HG03460 (cell line): ENCODE results near the gene ZC3H4.
"Not testable (repeated sequence)": the region's sequence is repeated elsewhere in the genome, so short reads cannot be mapped to it uniquely, and the experiment has no call there.

Experiments used
- ATAC-seq: cut with Tn5 transposase; IDR thresholded peaks from one replicate; pipeline ENCODE4 v1.9.1; 2021; ENCODE audit not compliant: unreplicated experiment

ZC3H4 gene

DNA sequence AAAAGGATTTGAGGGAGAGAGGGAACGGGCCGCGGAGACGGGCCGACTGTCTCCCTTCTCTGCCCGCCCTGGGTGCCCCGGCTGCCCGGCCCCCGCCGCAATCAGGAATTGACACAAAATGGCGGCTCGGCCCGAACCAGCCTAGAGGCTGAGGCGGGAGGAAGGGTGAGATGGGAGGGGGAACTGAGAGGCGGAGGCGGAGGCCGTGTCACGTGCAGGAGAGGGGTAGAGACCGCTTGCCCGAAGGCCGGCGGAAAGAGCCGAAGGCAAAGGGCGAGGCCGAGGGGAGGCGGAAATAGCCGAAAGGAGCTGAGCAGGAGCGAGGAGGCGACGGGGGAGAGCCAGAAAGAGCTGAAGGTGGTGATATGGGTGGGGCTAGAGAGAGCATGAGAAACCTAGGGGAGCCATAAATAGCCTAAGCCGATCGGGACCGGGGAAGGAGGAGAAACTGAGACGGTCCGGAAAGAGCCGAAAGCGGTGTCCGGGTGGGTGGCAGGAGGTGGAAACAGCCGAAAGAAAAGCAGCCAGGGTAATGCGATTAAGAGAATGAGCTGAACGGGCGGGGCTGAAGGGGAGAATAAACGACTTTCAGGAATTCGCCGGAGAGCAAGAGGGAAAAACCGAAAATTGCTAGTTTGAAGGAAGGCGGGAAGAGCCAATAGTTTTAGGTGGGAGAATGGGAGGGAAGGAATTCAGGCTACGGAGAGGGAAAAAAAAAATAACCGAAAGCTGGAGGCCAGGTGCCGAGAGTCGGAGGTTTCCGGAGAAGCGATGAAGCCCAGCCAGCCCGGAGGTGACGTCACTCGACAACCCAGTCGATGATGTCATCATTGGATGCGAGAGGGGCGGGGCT lies at the start of gene ZC3H4:
ZC3H4 (minus strand) TSS at position 780 of the 853 bp plus-strand sequence. CDS start 1,192 bp downstream, outside the sequence.
- ATAC-seq, result peak; percentile 80

- ATAC-seq, result no peak
Measured at GRCh38 chr19:47161876-47162489, 48.4 kb upstream of the ZC3H4 start.

DNA sequence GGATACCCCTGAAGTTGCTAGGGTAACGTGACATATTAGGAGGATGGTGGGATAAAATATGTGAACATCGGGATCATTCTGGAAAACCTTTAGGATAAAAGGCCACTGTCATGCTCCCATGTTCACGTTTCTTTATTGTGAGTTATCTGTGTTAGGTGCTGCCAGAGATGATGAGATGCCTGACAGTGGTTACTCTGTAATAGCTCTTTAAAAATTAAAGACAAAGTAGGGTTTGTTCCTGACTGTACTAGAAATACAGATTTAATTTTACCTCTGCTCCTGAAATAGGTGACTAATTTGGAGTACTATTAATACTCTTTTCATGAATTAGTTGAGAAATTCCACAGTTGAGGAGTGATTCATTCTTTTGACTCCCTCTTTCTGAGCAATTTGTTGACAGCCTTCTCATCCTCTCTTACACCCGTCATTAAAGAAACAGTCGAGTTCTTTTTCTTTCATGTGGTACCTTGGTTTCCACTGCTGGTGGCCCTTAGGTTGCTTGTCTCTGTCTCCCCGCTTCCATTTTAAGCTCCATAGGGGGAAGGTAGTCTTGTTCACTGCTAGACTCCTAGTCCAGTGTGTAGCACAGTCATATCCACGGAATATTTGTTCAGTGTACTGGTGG lies 45.4 kb upstream of the ZC3H4 start:
- no peak for ATAC-seq

- no peak for ATAC-seq
Measured at GRCh38 chr19:47158367-47158791, 44.8 kb upstream of the ZC3H4 start.

GRCh38 chr19:47157431-47158321 lies 44.1 kb upstream of the ZC3H4 start:
- ATAC-seq, result no peak

- no peak for ATAC-seq
Measured at GRCh38 chr19:47156861-47157430, 43.4 kb upstream of the ZC3H4 start.

GRCh38 chr19:47155148-47155547 lies 41.6 kb upstream of the ZC3H4 start:
- no peak for ATAC-seq

DNA sequence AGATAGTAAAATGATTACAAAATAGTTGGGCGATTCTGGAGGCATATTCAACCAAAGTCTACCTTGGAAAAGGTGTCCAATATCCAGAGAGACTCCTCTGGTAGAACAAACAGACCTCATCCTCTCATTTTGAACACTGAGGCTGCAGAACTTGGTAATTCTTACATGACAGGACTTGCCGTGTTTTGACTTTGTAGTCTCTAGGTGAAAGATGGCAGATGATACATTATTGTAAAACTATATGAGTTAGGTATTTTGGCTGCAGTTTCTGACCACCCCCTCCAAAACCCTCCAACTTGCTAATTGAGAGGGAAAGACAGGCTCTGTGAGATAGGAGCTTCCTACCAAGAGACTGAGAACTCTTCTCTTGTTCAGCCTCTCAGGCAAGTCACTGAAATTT lies 39.7 kb upstream of the ZC3H4 start:
- no peak for ATAC-seq

DNA sequence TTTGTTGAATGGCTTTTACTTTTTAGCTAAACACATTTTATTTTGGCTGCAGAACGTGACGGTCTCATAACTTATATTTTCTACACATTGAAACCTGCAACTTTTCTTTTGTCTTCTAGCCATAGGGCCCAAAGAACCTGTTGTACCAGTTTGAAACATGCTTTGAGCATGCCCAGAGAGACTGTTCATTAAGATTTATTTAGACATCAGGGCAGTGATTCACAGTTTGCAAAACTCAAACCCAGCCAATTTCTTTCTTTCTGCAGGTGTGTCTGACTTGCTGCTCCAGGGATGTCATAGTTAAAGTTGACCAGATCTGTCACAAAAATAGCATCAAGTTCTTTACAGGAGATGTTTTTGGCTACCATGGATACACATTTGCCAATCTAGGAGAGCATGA lies 39.1 kb upstream of the ZC3H4 start:
- no peak for ATAC-seq

DNA sequence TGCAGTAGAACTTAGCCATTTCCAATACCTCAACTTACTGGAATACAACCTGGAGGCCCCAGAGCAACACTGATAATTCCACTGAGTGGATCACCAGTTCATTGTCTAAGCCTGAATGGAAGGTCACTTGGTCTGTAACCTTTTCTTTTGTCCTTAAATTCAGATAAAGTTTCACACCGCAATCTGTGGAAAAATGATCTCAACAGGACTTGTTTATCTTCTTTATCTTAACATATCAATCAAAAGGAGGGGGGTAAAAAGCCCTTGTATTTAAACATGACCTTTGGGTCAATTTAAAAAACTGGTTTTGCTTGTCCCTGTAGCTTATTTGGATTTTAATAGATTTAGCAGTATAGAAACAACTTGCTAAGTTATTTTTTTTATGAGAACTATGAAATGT lies 38.6 kb upstream of the ZC3H4 start:
- ATAC-seq, result no peak

- ATAC-seq, result no peak
Measured at GRCh38 chr19:47151627-47152026, 38.1 kb upstream of the ZC3H4 start.

DNA sequence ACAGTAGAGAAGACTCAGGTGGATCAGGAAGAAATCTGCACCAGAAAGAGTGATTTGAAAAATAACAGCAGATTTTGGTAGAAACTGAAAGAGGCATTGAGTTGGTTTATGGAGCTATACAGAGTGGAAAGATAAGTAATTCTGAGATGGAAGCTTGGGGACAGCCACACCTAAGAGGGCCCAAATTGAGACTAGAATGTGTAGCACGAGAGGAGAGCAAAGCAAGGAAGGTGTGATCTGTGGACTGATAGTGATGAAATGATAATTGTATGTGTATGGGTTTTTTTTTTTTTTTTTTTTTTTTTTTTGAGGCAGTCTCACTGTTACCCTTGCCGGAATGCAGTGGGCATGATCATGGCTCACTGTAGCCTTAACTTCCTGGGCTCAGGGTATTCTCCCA lies 33.3 kb upstream of the ZC3H4 start:
- no peak for ATAC-seq

DNA sequence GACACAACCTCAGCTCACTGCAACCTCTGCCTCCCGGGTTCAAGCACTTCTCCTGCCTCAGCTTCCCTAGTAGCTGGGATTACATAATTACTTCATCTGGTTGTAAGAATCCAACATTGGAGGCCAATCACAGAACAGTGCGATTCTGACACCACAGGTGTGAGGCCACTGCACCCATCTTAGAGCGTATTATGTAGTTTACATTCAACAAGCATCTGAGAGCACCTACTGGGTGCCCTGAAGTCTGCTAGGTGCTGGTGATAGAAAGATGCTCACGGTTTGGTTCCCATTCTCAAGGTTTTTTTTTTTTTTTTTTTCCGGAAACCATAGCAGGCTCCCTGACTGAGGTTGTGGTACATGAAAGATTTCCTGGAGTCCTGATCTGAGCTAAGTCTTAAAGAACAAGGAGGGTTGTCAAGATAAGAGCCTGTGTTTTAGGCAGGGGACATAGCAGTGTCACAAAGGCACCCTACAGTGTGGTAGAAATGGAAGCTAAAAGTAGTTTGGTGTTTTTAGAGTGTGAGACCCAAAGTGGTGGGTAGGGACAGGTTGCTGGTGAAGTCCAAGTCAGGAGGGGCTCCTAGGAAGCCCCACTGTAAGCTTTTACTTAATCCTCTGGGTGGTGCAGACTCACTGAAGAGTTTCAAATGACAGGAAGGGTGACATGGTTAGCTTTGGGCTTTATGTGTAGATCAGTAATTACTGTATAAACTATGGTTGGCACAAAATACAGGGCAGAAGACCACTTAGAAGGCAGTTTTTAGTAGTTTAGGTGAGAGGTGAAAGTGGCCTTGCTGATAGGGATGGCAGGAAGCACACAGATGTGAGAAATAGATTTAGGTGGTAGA lies 32.3 kb upstream of the ZC3H4 start:
- no peak for ATAC-seq

- no peak for ATAC-seq
Measured at GRCh38 chr19:47144630-47145029, 31.1 kb upstream of the ZC3H4 start.

DNA sequence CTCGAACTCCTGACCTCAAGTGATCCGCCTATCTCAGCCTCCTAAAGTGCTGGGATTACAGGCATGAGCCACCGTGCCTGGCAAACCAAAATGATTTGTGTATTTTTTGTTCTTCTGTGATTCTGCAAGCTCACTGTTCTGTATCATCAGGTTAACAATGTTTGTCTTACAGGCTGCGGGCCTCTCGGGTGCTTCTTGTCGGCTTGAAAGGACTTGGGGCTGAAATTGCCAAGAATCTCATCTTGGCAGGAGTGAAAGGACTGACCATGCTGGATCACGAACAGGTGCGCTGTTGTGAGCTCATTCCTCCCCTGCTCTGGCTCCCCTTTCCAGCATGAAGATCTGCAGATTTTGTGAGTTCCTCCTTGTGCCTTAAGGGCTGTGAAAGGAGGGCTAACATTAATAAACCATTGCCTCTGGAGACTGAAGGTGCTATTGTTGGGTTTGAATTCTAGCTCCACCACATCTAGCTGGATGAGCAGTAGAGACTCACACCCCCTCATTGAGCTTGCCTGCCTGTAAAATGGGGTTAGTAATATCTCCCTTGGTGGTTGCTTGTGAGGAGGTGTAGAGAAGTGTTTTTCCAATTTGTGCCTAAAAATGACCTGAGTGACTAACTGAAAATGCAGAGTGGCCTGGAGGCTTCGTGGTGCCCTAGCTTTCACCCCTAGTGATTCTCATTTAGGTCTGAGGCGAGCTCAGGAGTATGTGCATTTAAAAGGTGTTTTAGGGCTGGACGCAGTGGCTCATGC lies 29.9 kb upstream of the ZC3H4 start:
- no peak for ATAC-seq

DNA sequence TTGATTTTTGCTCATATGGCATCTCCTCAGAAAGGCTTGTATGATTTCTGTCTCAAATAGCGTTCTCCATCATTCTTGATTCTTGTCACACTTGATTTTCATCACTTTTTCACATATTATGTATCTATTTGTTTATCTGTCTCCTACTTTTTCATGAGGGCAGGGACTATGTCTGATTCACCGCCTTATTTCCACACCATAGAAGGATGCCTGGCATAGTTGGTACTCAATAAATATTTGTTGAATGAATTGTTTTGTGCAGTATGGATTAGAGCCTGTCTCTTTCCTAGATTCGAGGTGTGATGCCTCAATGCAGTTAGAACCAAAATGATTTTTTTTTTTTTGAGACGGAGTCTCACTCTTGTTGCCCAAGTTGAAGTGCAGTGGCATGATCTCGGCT lies 29.2 kb upstream of the ZC3H4 start:
- no peak for ATAC-seq

- no peak for ATAC-seq
Measured at GRCh38 chr19:47141695-47142094, 28.1 kb upstream of the ZC3H4 start.

DNA sequence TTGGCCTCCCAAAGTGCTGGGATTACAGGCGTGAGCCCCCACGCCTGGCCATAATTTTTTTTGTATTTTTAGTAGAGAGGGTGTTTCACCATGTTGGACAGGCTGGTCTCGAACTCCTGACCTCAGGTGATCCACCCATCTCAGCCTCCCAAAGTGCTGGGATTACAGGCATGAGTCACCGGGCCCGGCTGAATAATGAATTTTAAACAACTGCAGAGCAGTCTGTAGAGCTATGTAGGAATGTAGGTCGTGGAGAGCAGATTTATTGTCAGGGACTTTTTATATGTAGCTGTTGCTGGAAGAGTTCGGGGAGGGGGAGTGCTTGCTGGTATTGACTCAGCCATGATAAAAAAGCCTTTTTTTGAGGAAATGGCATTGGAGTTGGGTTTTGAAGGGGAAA lies 27.7 kb upstream of the ZC3H4 start:
- ATAC-seq, result not testable (repeated sequence)

DNA sequence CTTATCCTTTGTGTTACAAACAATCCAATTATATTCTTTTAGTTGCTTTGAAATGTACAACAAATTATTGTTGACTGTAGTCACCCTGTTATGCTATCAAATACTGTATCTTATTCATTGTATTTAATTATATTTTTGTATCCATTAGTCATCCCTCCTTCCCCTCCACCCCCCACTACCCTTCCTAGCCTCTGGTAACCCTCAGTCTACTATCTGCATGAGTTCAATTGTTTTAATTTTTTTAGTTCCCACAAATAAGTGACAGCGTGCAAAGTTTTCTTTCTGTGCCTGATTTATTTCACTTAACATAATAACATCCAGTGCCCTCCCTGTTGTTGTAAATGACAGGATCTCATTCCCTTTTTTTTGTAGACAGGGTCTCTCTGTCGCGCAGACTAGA lies 21.6 kb upstream of the ZC3H4 start:
- ATAC-seq, result no peak
